ENCODE results near the gene DDT. TPM values are rescaled to one million over a fixed set of nuclear protein-coding genes. Genes with fewer than 3 reads are reported as not detected.
"Not testable (repeated sequence)": the region's sequence is repeated elsewhere in the genome, so short reads cannot be mapped to it uniquely, and the experiment has no call there.

The DDT gene
- total RNA-seq, 1 experiment from 2014 or later = 101 TPM

DNA sequence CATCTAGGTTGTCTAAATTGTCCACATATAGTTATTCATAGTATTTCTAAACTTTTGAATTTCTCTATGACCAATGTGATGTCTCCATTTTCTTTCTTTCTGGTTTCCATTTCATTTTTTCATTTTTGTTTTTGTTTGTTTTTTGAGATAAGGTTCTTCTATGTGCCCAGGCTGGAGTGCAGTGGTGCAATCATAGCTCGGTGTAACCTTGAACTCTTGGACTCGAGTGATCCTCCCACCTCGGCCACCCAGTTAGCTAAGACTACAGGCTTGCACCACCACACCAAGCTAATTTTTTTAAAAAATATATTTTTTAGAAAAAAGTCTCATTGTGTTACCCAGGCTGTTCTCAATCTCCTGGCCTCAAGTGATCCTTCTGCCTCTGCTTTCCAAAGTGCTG is 22.9 kb upstream of the DDT start:
- Mint-ChIP-seq H3K4me3 (ENCODE audit: low read depth, unreplicated experiment) (no peak overlapping the region), H3K9me3 (ENCODE audit: low read depth, unreplicated experiment) (no peaks in the 10 kb centered on the region), H3K4me1 (ENCODE audit: low read depth, unreplicated experiment) (peaks cover 6% of the 10 kb centered on the region), H3K27ac (ENCODE audit: unreplicated experiment) (no peak overlapping the region), H3K36me3 (ENCODE audit: insufficient read depth, unreplicated experiment) (no peaks in the 10 kb centered on the region), H3K27me3 (ENCODE audit: unreplicated experiment) (no peaks in the 10 kb centered on the region)
- intact Hi-C loops (cut with micrococcal nuclease; ENCODE audit: unreplicated experiment) = no loop called here
- CTCF ChIA-PET = no interaction called here
- no peak for DNase-seq
- no peak for TF ChIP-seq CTCF (IDR thresholded peaks at IDR 0.05; ENCODE audit: unreplicated experiment)
- no TSS peak for BruUV-seq (replicated peaks)

- H3K27me3 Mint-ChIP-seq (ENCODE audit: unreplicated experiment); intact Hi-C loops (cut with micrococcal nuclease; ENCODE audit: unreplicated experiment): not testable (repeated sequence)
These were observed 19.4 kb upstream of the DDT start for GRCh38 chr22:23993581-23994177.

DNA sequence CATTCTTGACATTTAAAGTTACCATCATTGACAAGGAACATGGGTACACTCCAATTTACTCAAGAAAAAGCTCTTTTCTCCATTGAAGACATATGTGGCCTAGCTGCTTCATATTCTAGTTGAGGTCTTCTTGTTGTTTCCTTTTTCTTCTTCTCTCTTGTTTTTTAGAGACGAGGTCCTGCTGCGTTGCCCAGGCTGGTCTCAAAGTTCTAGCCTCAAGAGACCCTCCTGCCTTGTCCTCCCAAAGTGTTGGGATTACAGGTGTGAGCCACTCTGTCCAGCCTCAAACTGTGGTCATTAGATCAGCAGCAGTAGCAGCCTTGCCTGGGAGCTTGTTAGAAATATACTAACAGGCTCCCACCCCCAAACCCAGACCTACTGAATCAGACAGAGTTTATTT is 18.8 kb upstream of the DDT start:
- H3K9me3 Mint-ChIP-seq (ENCODE audit: low read depth, unreplicated experiment); H3K27me3 Mint-ChIP-seq (ENCODE audit: unreplicated experiment); H3K36me3 Mint-ChIP-seq (ENCODE audit: insufficient read depth, unreplicated experiment); H3K27ac Mint-ChIP-seq (ENCODE audit: unreplicated experiment); intact Hi-C loops (cut with micrococcal nuclease; ENCODE audit: unreplicated experiment); H3K4me1 Mint-ChIP-seq (ENCODE audit: low read depth, unreplicated experiment); H3K4me3 Mint-ChIP-seq (ENCODE audit: low read depth, unreplicated experiment); DNase-seq; BruUV-seq (replicated peaks); CTCF ChIA-PET: not testable (repeated sequence)

More at GRCh38 chr22:23993581-23994177, 19.4 kb upstream of the DDT start:
- H3K9me3 Mint-ChIP-seq (ENCODE audit: low read depth, unreplicated experiment); H3K36me3 Mint-ChIP-seq (ENCODE audit: insufficient read depth, unreplicated experiment); CTCF ChIA-PET; BruUV-seq (replicated peaks); H3K4me1 Mint-ChIP-seq (ENCODE audit: low read depth, unreplicated experiment); H3K4me3 Mint-ChIP-seq (ENCODE audit: low read depth, unreplicated experiment); DNase-seq; H3K27ac Mint-ChIP-seq (ENCODE audit: unreplicated experiment): not testable (repeated sequence)

DNA sequence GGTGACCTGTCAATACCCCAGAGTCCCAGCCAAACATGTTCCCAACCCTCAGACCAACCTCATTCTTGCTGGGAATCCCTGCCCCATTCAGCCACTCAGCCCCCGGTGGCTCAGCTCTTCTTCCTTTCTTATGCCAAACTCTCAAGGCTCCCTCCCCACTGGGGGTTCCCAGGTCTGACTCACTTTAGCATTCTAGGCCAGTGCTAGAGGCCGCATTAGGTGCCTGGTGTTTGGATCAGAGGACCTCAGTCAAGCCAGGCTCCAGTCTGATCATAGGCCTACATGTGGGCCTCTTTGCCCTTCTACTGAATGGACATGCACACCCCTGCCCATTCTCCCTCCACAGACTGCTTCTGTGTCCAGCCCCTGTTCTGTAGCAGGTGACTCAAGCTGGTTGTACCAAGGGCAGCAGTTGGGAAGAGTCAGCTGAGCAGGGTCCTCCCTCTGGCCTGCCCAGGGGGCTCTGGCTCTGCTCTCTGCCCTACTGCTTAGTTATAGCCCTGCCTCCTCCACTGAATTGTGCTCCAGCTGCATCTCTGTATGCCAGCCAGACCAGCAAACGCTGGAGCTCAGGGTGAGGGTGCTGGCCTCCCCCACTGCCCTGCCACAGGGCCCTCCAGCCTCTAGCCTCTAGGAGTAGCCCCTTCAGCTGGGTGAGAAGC is 15.5 kb upstream of the DDT start:
- H3K27me3 Mint-ChIP-seq (ENCODE audit: unreplicated experiment); H3K27ac Mint-ChIP-seq (ENCODE audit: unreplicated experiment); H3K4me3 Mint-ChIP-seq (ENCODE audit: low read depth, unreplicated experiment); H3K36me3 Mint-ChIP-seq (ENCODE audit: insufficient read depth, unreplicated experiment); H3K4me1 Mint-ChIP-seq (ENCODE audit: low read depth, unreplicated experiment); H3K9me3 Mint-ChIP-seq (ENCODE audit: low read depth, unreplicated experiment); BruUV-seq (replicated peaks); CTCF ChIA-PET; DNase-seq: not testable (repeated sequence)
- intact Hi-C loops (cut with micrococcal nuclease; ENCODE audit: unreplicated experiment) = loop anchor here (10.0 kb wide), 1 partner anchor 195 kb away; the partner anchor contains the start of gene SUSD2

DNA sequence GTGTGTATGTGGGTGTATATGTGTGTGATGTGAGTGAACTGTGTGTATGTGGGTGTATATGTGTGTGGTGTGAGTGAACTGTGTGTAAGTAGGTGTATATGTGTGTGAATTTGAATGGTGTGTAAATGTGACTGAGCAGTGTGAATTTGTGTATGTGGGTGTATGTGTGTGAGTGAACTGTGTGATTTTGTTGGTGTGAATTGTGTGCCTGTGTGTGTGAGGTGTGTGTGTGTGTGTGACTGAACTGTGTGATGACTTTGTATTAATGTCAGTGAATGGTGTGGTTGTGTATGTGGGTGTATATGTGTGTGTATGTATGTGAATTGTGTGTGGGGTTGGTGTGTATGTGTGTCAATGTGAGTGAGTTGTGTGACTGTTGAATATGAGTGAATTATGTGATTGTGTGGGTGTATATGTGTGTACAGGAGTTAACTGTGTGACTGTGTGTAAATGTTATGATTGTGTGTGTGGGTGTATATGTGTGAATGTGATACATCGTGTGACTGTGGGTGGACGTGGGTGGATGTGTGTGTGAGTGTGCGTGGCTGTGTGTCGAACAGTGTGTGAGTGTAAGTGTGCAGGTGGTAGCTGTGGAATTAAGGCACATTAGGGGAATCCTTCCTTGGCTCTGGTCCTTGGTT is 12.4 kb upstream of the DDT start:
- H3K9me3 Mint-ChIP-seq (ENCODE audit: low read depth, unreplicated experiment); CTCF ChIA-PET; H3K4me1 Mint-ChIP-seq (ENCODE audit: low read depth, unreplicated experiment); H3K27me3 Mint-ChIP-seq (ENCODE audit: unreplicated experiment); DNase-seq; H3K36me3 Mint-ChIP-seq (ENCODE audit: insufficient read depth, unreplicated experiment); BruUV-seq (replicated peaks); H3K4me3 Mint-ChIP-seq (ENCODE audit: low read depth, unreplicated experiment); H3K27ac Mint-ChIP-seq (ENCODE audit: unreplicated experiment): not testable (repeated sequence)
- intact Hi-C loops (cut with micrococcal nuclease; ENCODE audit: unreplicated experiment) = loop anchor here (10.0 kb wide), 1 partner anchor 198 kb away; the partner anchor contains the start of gene SUSD2

DNA sequence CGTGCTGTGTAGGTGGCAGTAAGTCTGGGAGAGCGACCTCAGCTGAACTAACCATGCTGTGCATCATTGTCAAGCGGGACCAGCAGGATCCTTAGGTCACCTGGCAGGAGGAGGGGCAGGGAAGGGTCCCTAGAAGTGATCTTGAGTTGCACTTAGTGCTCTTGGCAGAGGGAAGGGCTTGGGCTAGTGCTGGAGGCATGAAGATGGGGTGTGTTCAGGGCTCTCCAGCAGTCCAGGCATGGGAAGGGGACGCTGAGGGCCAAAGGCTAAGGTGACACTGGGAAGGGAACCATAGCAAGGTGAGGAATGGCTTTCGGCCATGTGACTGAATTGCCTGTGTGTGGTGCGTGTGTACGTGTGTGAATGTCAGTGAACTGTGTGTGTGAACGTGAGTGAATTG is 11.8 kb upstream of the DDT start:
- CTCF ChIA-PET; H3K27me3 Mint-ChIP-seq (ENCODE audit: unreplicated experiment); H3K9me3 Mint-ChIP-seq (ENCODE audit: low read depth, unreplicated experiment); H3K4me1 Mint-ChIP-seq (ENCODE audit: low read depth, unreplicated experiment); H3K27ac Mint-ChIP-seq (ENCODE audit: unreplicated experiment); DNase-seq; BruUV-seq (replicated peaks); H3K36me3 Mint-ChIP-seq (ENCODE audit: insufficient read depth, unreplicated experiment); H3K4me3 Mint-ChIP-seq (ENCODE audit: low read depth, unreplicated experiment): not testable (repeated sequence)
- intact Hi-C loops (cut with micrococcal nuclease; ENCODE audit: unreplicated experiment) = loop anchor here (10.0 kb wide), 1 partner anchor 199 kb away; the partner anchor contains the start of gene SUSD2
